AG04449 (cell line): ENCODE results near the gene NUFIP1.
"Not testable (repeated sequence)": the region's sequence is repeated elsewhere in the genome, so short reads cannot be mapped to it uniquely, and the experiment has no call there.

ENCODE experiments used
- CTCF ChIA-PET: fragments of 350-600 bp; formaldehyde crosslinking; extraction: SDS; loops from one replicate; lab custom pipeline; 2021; ENCODE audit warnings: antibody characterized with exemption; lab: Yijun Ruan, JAX
- POLR2A ChIA-PET: fragments of 400-600, 350-600 bp; formaldehyde crosslinking; extraction: SDS; loops from one replicate; lab custom pipeline; 2020; ENCODE audit warnings: antibody characterized with exemption, inconsistent platforms; lab: Yijun Ruan, JAX
- DNase-seq: peaks from one replicate; pipeline ENCODE4 v3.0.0-alpha.2; 2010; ENCODE audit warnings: low read depth, low spot score
- H3K4me3 ChIP-seq: 2 replicates; pipeline ENCODE4 v1.5.1; 2011; ENCODE audit warnings: low read depth, mild to moderate bottlenecking, control low read depth, low read length
- TF ChIP-seq, protein P1 (sequence below): IDR thresholded peaks from one replicate; pipeline ENCODE4 v1.5.1; 2011; ENCODE audit warnings: mild to moderate bottlenecking, moderate library complexity, low read length, control low read depth, inconsistent platforms; ENCODE audit not compliant: insufficient read depth; ENCODE audit errors: missing control alignments

Gene NUFIP1

DNA sequence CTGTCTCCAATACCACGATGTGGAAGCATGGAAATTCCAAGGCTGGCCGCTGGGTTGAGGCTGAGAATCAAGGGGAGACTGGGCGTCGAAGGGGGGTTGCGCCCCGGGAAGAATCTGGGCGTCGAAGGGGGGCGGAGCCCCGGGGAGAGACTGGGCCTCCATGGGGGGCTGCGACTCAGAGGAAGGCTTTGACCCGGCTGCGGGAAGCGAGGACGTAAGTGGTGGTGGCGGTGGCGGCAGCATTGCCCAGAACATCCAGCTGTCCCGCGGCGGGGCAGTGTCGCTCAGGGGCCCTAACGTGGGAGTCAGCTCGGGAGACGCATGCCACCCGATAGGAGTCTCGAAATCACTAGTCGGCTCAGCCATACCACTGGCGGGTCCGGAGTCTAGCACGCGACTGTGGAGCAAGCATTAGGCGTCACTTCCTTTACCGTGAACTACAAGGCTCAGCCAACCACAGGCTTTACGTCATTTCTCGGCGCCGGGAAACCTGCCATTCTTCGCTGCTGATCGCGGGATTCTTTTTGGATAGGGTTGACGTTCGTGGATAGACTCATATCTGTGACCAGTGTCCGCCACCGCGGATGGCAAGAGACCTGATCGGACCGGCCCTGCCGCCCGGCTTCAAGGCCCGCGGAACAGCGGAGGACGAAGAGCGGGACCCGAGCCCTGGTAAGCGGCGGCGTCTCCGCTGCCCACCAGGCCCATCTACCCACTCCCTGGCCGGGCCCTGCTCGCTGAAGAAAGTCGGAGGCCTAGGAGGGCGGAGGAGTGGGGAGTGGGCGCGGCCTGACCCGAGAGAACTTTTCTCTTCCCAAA lies at the start of gene NUFIP1, which contains the start of gene GPALPP1:
TSS of gene NUFIP1 (minus strand) at position 401 of the 819 bp plus-strand sequence. CDS start at position 366, 35 bp downstream.
TSS of gene GPALPP1 (plus strand) at position 468 of the 819 bp plus-strand sequence. CDS start at position 585, 117 bp downstream.
- CTCF ChIA-PET: interaction anchor here (1.3 kb wide), 1 partner anchor 13 kb away, joined by 3 read pairs; no protein-coding TSS in a partner anchor
- peak within 1 kb of the TSS; percentile 96 for H3K4me3 ChIP-seq
- POLR2A ChIA-PET: no interaction called here
- TF ChIP-seq, protein P1, sequence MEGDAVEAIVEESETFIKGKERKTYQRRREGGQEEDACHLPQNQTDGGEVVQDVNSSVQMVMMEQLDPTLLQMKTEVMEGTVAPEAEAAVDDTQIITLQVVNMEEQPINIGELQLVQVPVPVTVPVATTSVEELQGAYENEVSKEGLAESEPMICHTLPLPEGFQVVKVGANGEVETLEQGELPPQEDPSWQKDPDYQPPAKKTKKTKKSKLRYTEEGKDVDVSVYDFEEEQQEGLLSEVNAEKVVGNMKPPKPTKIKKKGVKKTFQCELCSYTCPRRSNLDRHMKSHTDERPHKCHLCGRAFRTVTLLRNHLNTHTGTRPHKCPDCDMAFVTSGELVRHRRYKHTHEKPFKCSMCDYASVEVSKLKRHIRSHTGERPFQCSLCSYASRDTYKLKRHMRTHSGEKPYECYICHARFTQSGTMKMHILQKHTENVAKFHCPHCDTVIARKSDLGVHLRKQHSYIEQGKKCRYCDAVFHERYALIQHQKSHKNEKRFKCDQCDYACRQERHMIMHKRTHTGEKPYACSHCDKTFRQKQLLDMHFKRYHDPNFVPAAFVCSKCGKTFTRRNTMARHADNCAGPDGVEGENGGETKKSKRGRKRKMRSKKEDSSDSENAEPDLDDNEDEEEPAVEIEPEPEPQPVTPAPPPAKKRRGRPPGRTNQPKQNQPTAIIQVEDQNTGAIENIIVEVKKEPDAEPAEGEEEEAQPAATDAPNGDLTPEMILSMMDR: no peak
- peak; percentile 70 for DNase-seq

- H3K4me3 ChIP-seq: no peak overlapping the region
- TF ChIP-seq, protein P1: no peak
- POLR2A ChIA-PET: no interaction called here
- CTCF ChIA-PET: interaction anchor here (1.3 to 2.4 kb wide), 3 partner anchors 10 to 245 kb away, joined by 4 to 14 read pairs (median 5); no protein-coding TSS in a partner anchor
- no peak for DNase-seq
Observed at GRCh38 chr13:45036206-45036605, 46.9 kb upstream of the NUFIP1 start.

DNA sequence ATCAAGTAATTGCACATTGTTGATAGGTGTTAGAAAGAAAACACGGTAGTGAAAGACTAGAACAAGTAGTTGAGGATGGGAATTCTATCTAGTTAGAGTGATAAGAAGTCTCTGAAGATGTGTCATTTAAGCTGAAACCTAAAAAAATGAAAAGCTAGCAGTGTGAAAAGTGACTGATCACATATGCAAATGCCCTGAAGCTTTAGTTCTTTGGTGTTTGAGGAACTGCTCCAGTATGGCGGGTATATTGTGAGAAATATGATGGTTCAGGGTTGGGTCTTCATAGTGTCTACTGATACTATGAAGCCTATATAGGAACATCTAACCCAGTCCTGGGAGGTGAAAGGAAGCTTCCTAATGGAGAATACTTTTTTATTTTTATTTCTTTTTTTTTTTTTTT lies 45.1 kb upstream of the NUFIP1 start:
- no peak for DNase-seq
- TF ChIP-seq, protein P1: no peak
- H3K4me3 ChIP-seq: no peak overlapping the region
- CTCF ChIA-PET: interaction anchor here (1.2 to 1.5 kb wide), 3 partner anchors 12 to 278 kb away, joined by 3 to 6 read pairs (median 4); no protein-coding TSS in a partner anchor
- POLR2A ChIA-PET: no interaction called here

DNA sequence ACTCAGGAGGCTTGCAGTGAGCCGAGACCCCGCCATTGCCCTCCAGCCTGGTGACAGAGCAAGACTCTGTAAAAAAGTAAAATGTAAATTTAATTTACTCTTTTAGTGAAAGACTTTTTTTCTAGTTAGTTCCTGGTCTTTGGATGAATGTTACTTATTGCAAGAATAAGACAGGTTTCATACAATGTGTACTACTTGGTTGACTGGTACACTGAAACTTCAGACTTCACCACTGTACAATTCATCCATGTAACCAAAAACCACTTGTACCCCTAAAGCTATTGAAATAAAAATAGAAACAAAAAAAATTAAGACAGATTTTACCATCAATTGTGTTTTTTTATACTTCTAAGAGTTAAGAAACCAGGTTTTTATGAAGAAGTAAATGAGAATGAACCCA lies 35.6 kb upstream of the NUFIP1 start:
- TF ChIP-seq, protein P1: no peak
- no peak for DNase-seq
- ChIA-PET POLR2A (no interaction called here), CTCF (no interaction called here)
- H3K4me3 ChIP-seq: no peak overlapping the region

DNA sequence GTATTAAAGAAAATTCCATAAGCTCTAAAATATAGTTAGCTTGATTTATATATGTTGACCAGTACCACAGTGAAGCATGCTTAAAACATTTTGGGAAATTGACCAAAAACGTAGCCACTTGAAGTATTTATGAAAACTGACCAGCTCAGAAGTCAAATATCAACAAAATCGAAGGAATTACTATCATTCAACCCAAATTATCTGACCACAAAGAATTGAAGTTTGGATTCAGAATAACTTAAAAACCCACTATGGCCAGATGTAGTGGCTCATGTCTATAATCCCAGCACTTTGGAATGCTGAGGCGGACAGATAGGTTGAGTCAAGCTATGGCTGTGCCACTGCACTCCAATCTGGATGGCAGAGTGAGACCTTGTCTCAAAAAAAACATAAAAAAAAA lies 32.0 kb upstream of the NUFIP1 start:
- no peak overlapping the region for H3K4me3 ChIP-seq
- POLR2A ChIA-PET: interaction anchor here (0.6 kb wide), 1 partner anchor 926 kb away, joined by 3 read pairs; no protein-coding TSS in a partner anchor
- DNase-seq: no peak
- CTCF ChIA-PET: interaction anchor here (0.9 to 1.9 kb wide), 6 partner anchors 12 to 288 kb away, joined by 3 to 5 read pairs (median 4); no protein-coding TSS in a partner anchor
- TF ChIP-seq, protein P1: no peak

DNA sequence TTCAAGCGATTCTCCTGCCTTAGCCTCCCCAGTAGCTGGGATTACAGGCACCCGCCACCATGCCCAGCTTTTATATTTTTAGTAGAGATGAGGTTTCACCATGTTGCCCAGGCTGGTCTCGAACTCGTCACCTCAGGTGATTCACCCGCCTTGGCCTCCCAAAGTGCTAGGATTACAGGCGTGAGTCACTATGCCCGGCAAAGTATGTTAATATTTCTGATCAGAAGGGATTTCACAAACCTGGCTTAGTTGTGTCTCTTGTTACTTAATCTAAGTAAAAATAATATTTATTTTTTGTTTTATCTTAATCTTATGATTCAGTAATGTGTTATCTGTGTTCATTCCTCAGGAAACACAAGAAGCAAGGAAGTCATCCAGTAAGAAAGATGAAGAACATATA lies 30.7 kb upstream of the NUFIP1 start:
- CTCF ChIA-PET, DNase-seq, POLR2A ChIA-PET, H3K4me3 ChIP-seq: not testable (repeated sequence)
